Activated naive CD8-positive, alpha-beta T cell treated with anti-CD3 and anti-CD28 coated beads, Interleukin-2, amount 10 ng/mL, durations not matched to agents 7 days and 5 days (primary cell): ENCODE results near the gene CRADD. TPM values are rescaled to one million over a fixed set of nuclear protein-coding genes. Genes with fewer than 3 reads are reported as not detected.

Experiments used
- ATAC-seq: fragments of 150-1000 bp; cut with Tn5 transposase; one replicate; pipeline ENCODE4 v1.10.0; 2021; ENCODE audit warnings: low read depth, moderate library complexity
- POLR2A ChIA-PET: fragments of 350-600 bp; sonication (Branson Sonifier 250); formaldehyde crosslinking; loops from one replicate; lab custom pipeline; 2021; ENCODE audit warnings: antibody characterized with exemption; lab: Charles Lee
- DNase-seq: peaks from one replicate; pipeline ENCODE4 v3.0.0; 2021
- H3K27ac Mint-ChIP-seq: one replicate; pipeline ENCODE4 v1.8.0; 2022; ENCODE audit warnings: mild to moderate bottlenecking, mixed read lengths
- H3K27me3 Mint-ChIP-seq: one replicate; pipeline ENCODE4 v1.8.0; 2022; ENCODE audit warnings: mild to moderate bottlenecking, moderate library complexity, mixed read lengths
- H3K36me3 Mint-ChIP-seq: one replicate; pipeline ENCODE4 v1.8.0; 2021; ENCODE audit warnings: mild to moderate bottlenecking, mixed read lengths
- H3K4me1 Mint-ChIP-seq: one replicate; pipeline ENCODE4 v1.8.0; 2021; ENCODE audit warnings: mixed read lengths
- H3K4me3 Mint-ChIP-seq: one replicate; pipeline ENCODE4 v1.8.0; 2022; ENCODE audit warnings: mild to moderate bottlenecking, moderate library complexity, mixed read lengths
- H3K9me3 Mint-ChIP-seq: one replicate; pipeline ENCODE4 v1.8.0; 2021; ENCODE audit warnings: mixed read lengths
- total RNA-seq, 2 experiments: library from RNA; stranded (reverse); gene quantifications; one replicate each; pipeline ENCODE4 v1.2.3, GENCODE V29; 2021

CRADD gene
- total RNA-seq, 2 experiments from 2014 or later, result 11.3 to 11.5 TPM

DNA sequence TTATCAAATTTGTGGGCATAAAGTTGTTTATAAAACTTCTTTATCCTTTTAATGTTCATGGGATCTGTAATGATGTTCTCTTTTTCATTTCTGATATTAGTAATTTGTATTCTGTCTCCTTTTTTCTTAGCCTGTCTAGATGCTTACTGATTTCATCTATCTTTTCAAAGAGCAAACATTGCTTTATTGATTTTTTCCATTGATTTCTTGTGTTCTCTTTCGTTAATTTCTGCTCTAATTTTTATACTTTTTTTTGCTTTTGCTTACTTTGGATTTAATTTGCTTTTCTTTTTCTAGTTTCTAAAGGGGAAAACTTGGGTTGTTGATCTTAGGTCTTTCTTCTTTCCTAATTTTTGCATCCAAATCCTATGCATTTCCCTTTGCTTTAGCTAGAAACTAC is 42.5 kb downstream of the CRADD start:
- Mint-ChIP-seq H3K27ac (no peak overlapping the region), H3K4me1 (peaks cover 3% of the 10 kb centered on the region)
- POLR2A ChIA-PET, result no interaction called here

GRCh38 chr12:93720559-93720958 is 43.4 kb downstream of the CRADD start:
- Mint-ChIP-seq H3K36me3 (peaks cover 20% of the 10 kb centered on the region), H3K27me3 (no peaks in the 10 kb centered on the region), H3K4me3 (no peak overlapping the region), H3K4me1 (peaks cover 3% of the 10 kb centered on the region), H3K27ac (no peak overlapping the region), H3K9me3 (peaks cover 29% of the 10 kb centered on the region)
- POLR2A ChIA-PET, result no interaction called here
- DNase-seq (no peak), ATAC-seq (no peak)

More for the DNA sequence above, 42.5 kb downstream of the CRADD start:
- Mint-ChIP-seq H3K9me3 (peaks cover 29% of the 10 kb centered on the region), H3K36me3 (peaks cover 20% of the 10 kb centered on the region), H3K27me3 (no peaks in the 10 kb centered on the region), H3K4me3 (no peak overlapping the region)
- ATAC-seq, result no peak
- DNase-seq, result no peak

- POLR2A ChIA-PET, result no interaction called here
- no peaks in the 10 kb centered on the region for H3K27me3 Mint-ChIP-seq
These were observed 45.0 kb downstream of the CRADD start for GRCh38 chr12:93722179-93722578.

GRCh38 chr12:93722835-93723567 is 45.8 kb downstream of the CRADD start:
- Mint-ChIP-seq H3K4me1 (peaks cover 5% of the 10 kb centered on the region), H3K27me3 (no peaks in the 10 kb centered on the region), H3K4me3 (no peak overlapping the region), H3K27ac (no peak overlapping the region), H3K9me3 (peaks cover 24% of the 10 kb centered on the region), H3K36me3 (peaks cover 16% of the 10 kb centered on the region)
- ATAC-seq (no peak), DNase-seq (no peak)
- POLR2A ChIA-PET, result no interaction called here

More at GRCh38 chr12:93722179-93722578, 45.0 kb downstream of the CRADD start:
- DNase-seq (no peak), ATAC-seq (no peak)
- Mint-ChIP-seq H3K4me3 (no peak overlapping the region), H3K36me3 (peaks cover 20% of the 10 kb centered on the region), H3K9me3 (peaks cover 28% of the 10 kb centered on the region), H3K27ac (no peak overlapping the region), H3K4me1 (peaks cover 5% of the 10 kb centered on the region)

GRCh38 chr12:93723568-93723930 is 46.4 kb downstream of the CRADD start:
- H3K4me3 Mint-ChIP-seq, result no peak overlapping the region
- peaks cover 20% of the 10 kb centered on the region for H3K9me3 Mint-ChIP-seq
- H3K27ac Mint-ChIP-seq, result no peak overlapping the region
- peaks cover 5% of the 10 kb centered on the region for H3K4me1 Mint-ChIP-seq
- POLR2A ChIA-PET, result no interaction called here
- no peaks in the 10 kb centered on the region for H3K27me3 Mint-ChIP-seq
- no peak for ATAC-seq
- no peak for DNase-seq
- peaks cover 13% of the 10 kb centered on the region for H3K36me3 Mint-ChIP-seq

DNA sequence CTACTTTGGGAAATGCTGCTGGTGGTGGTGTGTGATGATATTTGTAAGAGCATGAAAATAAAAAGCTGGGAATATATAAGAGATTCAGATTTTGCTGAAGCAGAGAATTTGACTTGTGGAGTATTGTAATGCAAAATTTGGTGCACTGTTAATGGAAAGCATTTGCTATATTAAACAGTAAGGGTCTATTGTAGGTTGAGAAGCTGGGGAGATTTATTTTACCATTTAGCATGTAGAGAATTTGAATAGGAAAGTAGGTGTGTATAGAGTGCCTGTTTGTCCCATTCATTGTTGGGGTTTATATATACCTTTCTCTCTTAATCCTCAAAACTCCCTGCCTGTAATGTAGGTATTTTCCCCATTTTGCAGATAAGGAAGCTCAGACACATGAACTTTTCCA is 48.4 kb downstream of the CRADD start:
- POLR2A ChIA-PET, result interaction anchor here (0.7 kb wide), 1 partner anchor 27 kb away, joined by 3 read pairs; no protein-coding TSS in a partner anchor
- Mint-ChIP-seq H3K36me3 (peaks cover 12% of the 10 kb centered on the region), H3K4me1 (peaks cover 5% of the 10 kb centered on the region), H3K27me3 (no peaks in the 10 kb centered on the region), H3K4me3 (no peak overlapping the region), H3K27ac (no peak overlapping the region), H3K9me3 (peaks cover 16% of the 10 kb centered on the region)
- no peak for ATAC-seq
- DNase-seq, result no peak

GRCh38 chr12:93727195-93727811 is 50.1 kb downstream of the CRADD start:
- no peak for DNase-seq
- H3K9me3 Mint-ChIP-seq, result peaks cover 11% of the 10 kb centered on the region
- POLR2A ChIA-PET, result no interaction called here
- H3K4me3 Mint-ChIP-seq, result no peak overlapping the region
- ATAC-seq, result no peak
- peaks cover 5% of the 10 kb centered on the region for H3K4me1 Mint-ChIP-seq
- H3K36me3 Mint-ChIP-seq, result peaks cover 7% of the 10 kb centered on the region
- no peak overlapping the region for H3K27ac Mint-ChIP-seq
- H3K27me3 Mint-ChIP-seq, result no peaks in the 10 kb centered on the region

GRCh38 chr12:93727911-93728310 is 50.7 kb downstream of the CRADD start:
- Mint-ChIP-seq H3K36me3 (peaks cover 2% of the 10 kb centered on the region), H3K9me3 (peaks cover 7% of the 10 kb centered on the region), H3K4me1 (peaks cover 3% of the 10 kb centered on the region), H3K27me3 (no peaks in the 10 kb centered on the region), H3K27ac (no peak overlapping the region), H3K4me3 (no peak overlapping the region)
- POLR2A ChIA-PET, result no interaction called here
- no peak for ATAC-seq
- no peak for DNase-seq

DNA sequence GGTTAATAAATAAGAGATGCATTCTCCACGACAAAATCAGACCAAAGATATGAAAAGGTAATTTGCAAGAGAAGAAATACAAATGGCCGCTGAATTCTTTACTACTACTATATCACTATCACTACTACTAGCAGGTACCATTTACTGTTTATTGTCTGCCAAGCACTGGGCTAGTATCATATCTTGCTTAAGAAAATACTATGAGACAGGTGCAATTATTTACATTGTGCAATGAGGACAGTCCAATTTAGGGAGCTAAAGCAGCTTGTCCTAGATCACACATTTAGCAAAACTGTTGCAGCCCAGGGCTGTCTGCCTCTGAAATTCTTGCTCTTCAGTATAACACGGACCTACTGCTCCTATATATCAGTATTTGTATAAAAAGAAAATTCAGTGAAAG is 52.8 kb downstream of the CRADD start:
- H3K4me3 Mint-ChIP-seq, result no peak overlapping the region
- POLR2A ChIA-PET, result no interaction called here
- DNase-seq, result no peak
- peaks cover 6% of the 10 kb centered on the region for H3K36me3 Mint-ChIP-seq
- H3K4me1 Mint-ChIP-seq, result peaks cover 4% of the 10 kb centered on the region
- ATAC-seq, result no peak
- H3K27me3 Mint-ChIP-seq, result no peaks in the 10 kb centered on the region
- peaks cover 2% of the 10 kb centered on the region for H3K9me3 Mint-ChIP-seq
- H3K27ac Mint-ChIP-seq, result no peak overlapping the region

DNA sequence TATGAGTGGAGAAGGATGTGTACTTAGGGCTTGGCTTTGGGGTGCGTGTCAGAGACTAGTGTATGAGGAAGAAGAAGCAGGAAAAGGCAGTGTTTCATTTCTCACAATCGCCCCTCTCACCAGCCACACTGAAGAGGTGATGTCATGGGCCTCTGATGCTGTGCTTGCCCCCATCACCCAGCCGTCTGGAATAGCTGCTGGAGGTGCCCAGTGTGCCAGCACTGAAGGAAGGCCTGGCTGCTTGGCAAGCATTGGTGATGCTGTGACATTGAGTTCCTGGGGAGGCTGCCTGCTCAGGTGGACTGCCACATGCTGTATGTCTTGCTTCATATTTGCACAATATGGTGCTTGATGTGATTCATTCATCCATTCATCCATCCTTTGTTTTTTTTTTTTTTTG is 56.2 kb downstream of the CRADD start:
- H3K4me3 Mint-ChIP-seq, result no peak overlapping the region
- H3K27me3 Mint-ChIP-seq, result no peaks in the 10 kb centered on the region
- H3K9me3 Mint-ChIP-seq, result peaks cover 2% of the 10 kb centered on the region
- H3K36me3 Mint-ChIP-seq, result peaks cover 6% of the 10 kb centered on the region
- H3K27ac Mint-ChIP-seq, result no peak overlapping the region
- H3K4me1 Mint-ChIP-seq, result peaks cover 3% of the 10 kb centered on the region
- POLR2A ChIA-PET, result no interaction called here
- DNase-seq (no peak), ATAC-seq (no peak)

DNA sequence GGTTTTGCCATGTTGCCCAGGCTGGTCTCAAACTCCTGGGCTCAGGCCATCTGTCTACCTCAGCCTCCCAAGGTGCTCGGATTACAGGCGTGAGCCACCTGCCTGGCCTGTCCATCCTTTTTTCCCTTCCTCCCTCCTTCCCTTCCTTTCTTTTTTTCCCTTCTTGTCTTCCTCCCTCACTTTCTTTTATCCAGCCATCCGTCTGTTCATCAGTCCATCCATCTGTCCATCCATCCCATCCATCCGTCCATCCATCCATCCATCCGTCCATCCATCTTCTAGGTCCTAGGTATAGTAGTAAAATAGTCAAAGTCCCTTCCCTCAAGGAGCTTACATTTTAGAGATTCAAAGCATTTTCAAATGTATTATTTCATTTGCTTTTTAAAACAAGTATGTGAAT is 56.8 kb downstream of the CRADD start:
- POLR2A ChIA-PET, result no interaction called here
- Mint-ChIP-seq H3K9me3 (peaks cover 2% of the 10 kb centered on the region), H3K4me1 (peaks cover 5% of the 10 kb centered on the region), H3K27me3 (no peaks in the 10 kb centered on the region), H3K4me3 (no peak overlapping the region), H3K36me3 (peaks cover 9% of the 10 kb centered on the region), H3K27ac (no peak overlapping the region)
- no peak for DNase-seq
- no peak for ATAC-seq

DNA sequence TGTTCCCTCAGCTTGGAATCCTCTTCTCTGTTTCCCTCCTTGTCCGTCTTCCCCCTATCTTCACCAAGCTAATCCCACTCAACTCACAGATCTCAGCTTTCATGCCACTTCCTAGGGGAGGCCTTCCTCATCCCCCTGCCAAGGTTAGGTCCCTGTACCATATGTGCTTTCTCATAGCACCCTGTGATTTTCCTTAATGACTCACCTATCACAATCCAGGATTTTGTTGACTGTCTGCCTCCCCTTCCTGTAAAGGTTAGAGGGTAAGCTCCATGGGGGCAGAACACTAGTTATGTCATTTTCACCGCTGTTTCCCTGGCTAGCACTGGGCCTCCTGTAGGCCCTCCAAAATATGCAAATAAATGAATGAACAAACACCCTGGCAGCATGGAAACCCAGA is 57.6 kb downstream of the CRADD start:
- POLR2A ChIA-PET, result no interaction called here

DNA sequence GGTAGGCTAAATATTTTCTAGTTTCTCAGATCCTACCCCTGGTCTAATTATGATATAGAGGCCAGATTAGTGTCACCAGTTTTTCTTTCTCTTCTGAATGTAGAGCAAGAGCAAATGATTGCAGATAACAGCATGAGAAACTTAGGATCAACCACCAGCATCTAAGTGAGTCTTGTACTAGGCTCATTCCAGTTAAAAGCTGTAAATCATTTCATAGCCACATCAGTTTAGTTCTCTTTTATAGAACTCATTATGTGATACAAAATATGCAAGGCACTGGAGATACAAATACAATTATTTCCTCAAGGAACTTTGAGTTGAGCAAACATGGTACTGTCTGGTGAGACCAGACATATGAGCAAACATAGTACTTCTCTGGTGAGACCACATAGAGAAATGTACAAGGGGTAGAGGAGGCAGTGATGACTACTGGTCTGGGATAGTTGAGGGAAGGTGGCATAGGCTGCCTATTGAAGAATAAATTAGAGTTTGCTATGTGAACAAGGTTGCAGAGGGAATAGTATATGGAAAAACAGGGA is 59.5 kb downstream of the CRADD start:
- Mint-ChIP-seq H3K27ac (no peak overlapping the region), H3K9me3 (peaks cover 2% of the 10 kb centered on the region), H3K27me3 (no peaks in the 10 kb centered on the region), H3K4me3 (no peak overlapping the region), H3K4me1 (peaks cover 18% of the 10 kb centered on the region), H3K36me3 (peaks cover 9% of the 10 kb centered on the region)
- POLR2A ChIA-PET, result no interaction called here
- ATAC-seq (no peak), DNase-seq (no peak)

More for the DNA sequence above, 57.6 kb downstream of the CRADD start:
- ATAC-seq (no peak), DNase-seq (no peak)
- Mint-ChIP-seq H3K36me3 (peaks cover 9% of the 10 kb centered on the region), H3K27me3 (no peaks in the 10 kb centered on the region), H3K4me1 (peaks cover 8% of the 10 kb centered on the region), H3K27ac (no peak overlapping the region), H3K4me3 (no peak overlapping the region), H3K9me3 (peaks cover 2% of the 10 kb centered on the region)
